ENCODE measurements around the gene ARRB1.

ARRB1 gene

GRCh38 chr11:75307058-75307457 is 44.4 kb downstream of the ARRB1 start:
- TF ChIP-seq ZNF514 (tag by site-specific recombination; IDR thresholded peaks at IDR 0.05) (no peak), ZNF239 (tag by site-specific recombination; IDR thresholded peaks at IDR 0.05) (no peak), ZNF16 (tag by site-specific recombination; IDR thresholded peaks at IDR 0.05; ENCODE audit: low read depth) (no peak), ZNF274 (IDR thresholded peaks at IDR 0.05; ENCODE audit: low read length) (no peak), ZNF274 (tag by site-specific recombination; IDR thresholded peaks at IDR 0.05; ENCODE audit: borderline replicate concordance) (no peak), ZBTB44 (tag by site-specific recombination; IDR thresholded peaks at IDR 0.05) (no peak), ZNF513 (tag by site-specific recombination; IDR thresholded peaks at IDR 0.05) (no peak)
- TF ChIP-seq, protein P1, sequence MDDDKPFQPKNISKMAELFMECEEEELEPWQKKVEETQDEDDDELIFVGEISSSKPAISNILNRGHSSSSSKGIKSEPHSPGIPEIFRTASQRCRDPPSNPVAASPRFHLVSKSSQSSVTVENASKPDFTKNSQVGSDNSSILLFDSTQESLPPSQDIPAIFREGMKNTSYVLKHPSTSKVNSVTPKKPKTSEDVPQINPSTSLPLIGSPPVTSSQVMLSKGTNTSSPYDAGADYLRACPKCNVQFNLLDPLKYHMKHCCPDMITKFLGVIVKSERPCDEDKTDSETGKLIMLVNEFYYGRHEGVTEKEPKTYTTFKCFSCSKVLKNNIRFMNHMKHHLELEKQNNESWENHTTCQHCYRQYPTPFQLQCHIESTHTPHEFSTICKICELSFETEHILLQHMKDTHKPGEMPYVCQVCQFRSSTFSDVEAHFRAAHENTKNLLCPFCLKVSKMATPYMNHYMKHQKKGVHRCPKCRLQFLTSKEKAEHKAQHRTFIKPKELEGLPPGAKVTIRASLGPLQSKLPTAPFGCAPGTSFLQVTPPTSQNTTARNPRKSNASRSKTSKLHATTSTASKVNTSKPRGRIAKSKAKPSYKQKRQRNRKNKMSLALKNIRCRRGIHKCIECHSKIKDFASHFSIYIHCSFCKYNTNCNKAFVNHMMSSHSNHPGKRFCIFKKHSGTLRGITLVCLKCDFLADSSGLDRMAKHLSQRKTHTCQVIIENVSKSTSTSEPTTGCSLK (tag by site-specific recombination; IDR thresholded peaks at IDR 0.05): no peak
- ChIA-PET POLR2A (no interaction called here), CTCF (interaction anchor here (0.5 kb wide), 1 partner anchor 303 kb away, joined by 3 read pairs; no protein-coding TSS in a partner anchor)
- Histone ChIP-seq H3K27ac (ENCODE audit: extremely low read depth, low read depth, low read length) (no peak overlapping the region), H3K4me1 (ENCODE audit: control insufficient read depth, insufficient read depth, low read length) (no peaks in the 10 kb centered on the region), H3K36me3 (ENCODE audit: control insufficient read depth in 2 of 2, insufficient read depth in 1 of 2, low read length in 2 of 2) (no peaks in the 10 kb centered on the region), H3K4me3 (ENCODE audit: low read depth, low read length) (no peak overlapping the region), H3K9me3 (ENCODE audit: control insufficient read depth, insufficient read depth, low read depth, low read length) (no peaks in the 10 kb centered on the region)

- ChIA-PET POLR2A (no interaction called here), CTCF (interaction anchor here (0.5 kb wide), 1 partner anchor 303 kb away, joined by 3 read pairs; no protein-coding TSS in a partner anchor)
- H3K27ac ChIP-seq (ENCODE audit: extremely low read depth, low read depth, low read length): no peak overlapping the region
- H3K9me3 ChIP-seq (ENCODE audit: control insufficient read depth, insufficient read depth, low read depth, low read length): no peaks in the 10 kb centered on the region
- no peaks in the 10 kb centered on the region for H3K36me3 ChIP-seq (ENCODE audit: control insufficient read depth in 2 of 2, insufficient read depth in 1 of 2, low read length in 2 of 2)
- H3K4me3 ChIP-seq (ENCODE audit: low read depth, low read length): no peak overlapping the region
- no peaks in the 10 kb centered on the region for H3K4me1 ChIP-seq (ENCODE audit: control insufficient read depth, insufficient read depth, low read length)
- TF ChIP-seq ZNF140 (tag by site-specific recombination; IDR thresholded peaks at IDR 0.05) (no peak), ZNF18 (tag by site-specific recombination; IDR thresholded peaks at IDR 0.05) (no peak), ZNF747 (tag by site-specific recombination; IDR thresholded peaks at IDR 0.05) (no peak), ZNF530 (tag by site-specific recombination; IDR thresholded peaks at IDR 0.05; ENCODE audit: low read depth) (no peak), ZNF449 (tag by site-specific recombination; IDR thresholded peaks at IDR 0.05) (no peak), ZNF155 (tag by site-specific recombination; IDR thresholded peaks at IDR 0.05) (no peak), GLI2 (tag by site-specific recombination; IDR thresholded peaks at IDR 0.05; ENCODE audit: borderline replicate concordance, low read depth) (no peak), ZNF513 (tag by site-specific recombination; IDR thresholded peaks at IDR 0.05) (no peak), BCL11B (tag by site-specific recombination; IDR thresholded peaks at IDR 0.05; ENCODE audit: low read depth) (no peak), ZNF23 (tag by site-specific recombination; IDR thresholded peaks at IDR 0.05; ENCODE audit: borderline replicate concordance) (no peak)
- TF ChIP-seq, protein P2, sequence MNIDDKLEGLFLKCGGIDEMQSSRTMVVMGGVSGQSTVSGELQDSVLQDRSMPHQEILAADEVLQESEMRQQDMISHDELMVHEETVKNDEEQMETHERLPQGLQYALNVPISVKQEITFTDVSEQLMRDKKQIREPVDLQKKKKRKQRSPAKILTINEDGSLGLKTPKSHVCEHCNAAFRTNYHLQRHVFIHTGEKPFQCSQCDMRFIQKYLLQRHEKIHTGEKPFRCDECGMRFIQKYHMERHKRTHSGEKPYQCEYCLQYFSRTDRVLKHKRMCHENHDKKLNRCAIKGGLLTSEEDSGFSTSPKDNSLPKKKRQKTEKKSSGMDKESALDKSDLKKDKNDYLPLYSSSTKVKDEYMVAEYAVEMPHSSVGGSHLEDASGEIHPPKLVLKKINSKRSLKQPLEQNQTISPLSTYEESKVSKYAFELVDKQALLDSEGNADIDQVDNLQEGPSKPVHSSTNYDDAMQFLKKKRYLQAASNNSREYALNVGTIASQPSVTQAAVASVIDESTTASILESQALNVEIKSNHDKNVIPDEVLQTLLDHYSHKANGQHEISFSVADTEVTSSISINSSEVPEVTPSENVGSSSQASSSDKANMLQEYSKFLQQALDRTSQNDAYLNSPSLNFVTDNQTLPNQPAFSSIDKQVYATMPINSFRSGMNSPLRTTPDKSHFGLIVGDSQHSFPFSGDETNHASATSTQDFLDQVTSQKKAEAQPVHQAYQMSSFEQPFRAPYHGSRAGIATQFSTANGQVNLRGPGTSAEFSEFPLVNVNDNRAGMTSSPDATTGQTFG (tag by site-specific recombination; IDR thresholded peaks at IDR 0.05; ENCODE audit: borderline replicate concordance): no peak
- TF ChIP-seq, protein P3, sequence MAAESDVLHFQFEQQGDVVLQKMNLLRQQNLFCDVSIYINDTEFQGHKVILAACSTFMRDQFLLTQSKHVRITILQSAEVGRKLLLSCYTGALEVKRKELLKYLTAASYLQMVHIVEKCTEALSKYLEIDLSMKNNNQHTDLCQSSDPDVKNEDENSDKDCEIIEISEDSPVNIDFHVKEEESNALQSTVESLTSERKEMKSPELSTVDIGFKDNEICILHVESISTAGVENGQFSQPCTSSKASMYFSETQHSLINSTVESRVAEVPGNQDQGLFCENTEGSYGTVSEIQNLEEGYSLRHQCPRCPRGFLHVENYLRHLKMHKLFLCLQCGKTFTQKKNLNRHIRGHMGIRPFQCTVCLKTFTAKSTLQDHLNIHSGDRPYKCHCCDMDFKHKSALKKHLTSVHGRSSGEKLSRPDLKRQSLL (tag by site-specific recombination; IDR thresholded peaks at IDR 0.05): no peak
Measured at GRCh38 chr11:75306529-75306928, 44.9 kb downstream of the ARRB1 start.
